HUDEP-2 (cell line): ENCODE measurements around the gene MAPK12.

ENCODE experiments used
- DNase-seq, 76 experiments: peaks; one replicate each; lab custom pipeline; 2025; ENCODE audit not compliant: unreplicated experiment in 76 of 76; lab: John Stamatoyannopoulos, UW

Gene MAPK12

DNA sequence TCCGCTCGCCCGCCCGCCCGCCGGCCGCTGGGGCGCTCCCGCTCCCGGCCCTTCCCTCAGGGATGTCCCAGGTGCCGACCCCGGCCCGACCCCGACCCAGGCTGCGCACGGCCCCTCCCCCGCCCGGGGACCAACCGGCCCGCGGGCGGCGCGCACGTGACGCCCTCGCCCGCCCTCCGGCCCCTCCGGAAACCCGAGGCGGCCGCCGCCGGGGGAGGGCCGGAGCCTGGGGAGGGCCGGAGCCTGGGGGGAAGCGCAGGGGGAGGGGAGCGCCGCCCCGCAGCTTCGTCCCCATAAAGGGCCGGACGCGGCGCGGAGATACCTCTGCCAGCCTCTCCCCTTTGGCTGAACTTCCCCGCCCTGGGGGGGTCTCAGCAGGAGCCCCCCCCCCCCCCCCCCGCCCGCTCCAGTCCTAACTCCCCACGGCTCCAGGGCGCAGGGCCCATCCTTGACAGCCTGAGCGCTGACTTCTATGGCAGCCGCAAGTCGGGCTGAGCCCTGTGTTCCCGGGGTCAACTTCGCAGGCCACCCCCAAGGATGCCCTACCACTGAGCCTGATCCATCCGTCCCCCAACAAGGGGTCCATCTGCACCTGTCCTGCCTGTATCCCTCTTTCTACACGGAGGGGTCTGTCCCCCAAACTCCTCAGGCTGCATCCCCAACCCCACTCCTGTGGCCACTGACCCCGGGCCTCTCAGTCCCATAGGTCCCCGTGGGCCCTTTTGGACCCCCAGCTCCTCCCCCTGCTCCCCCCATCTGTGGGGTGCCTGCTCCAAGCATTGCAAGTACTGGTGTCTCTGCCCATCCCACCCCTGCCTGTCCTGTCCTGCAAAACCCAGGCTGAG, at the start of gene MAPK12:
Gene MAPK12 (minus strand): TSS at position 69 of the 845 bp plus-strand sequence. CDS start 174 bp downstream, outside the sequence.
- DNase-seq: peak in 1 of 76 experiments; percentile 23

DNA sequence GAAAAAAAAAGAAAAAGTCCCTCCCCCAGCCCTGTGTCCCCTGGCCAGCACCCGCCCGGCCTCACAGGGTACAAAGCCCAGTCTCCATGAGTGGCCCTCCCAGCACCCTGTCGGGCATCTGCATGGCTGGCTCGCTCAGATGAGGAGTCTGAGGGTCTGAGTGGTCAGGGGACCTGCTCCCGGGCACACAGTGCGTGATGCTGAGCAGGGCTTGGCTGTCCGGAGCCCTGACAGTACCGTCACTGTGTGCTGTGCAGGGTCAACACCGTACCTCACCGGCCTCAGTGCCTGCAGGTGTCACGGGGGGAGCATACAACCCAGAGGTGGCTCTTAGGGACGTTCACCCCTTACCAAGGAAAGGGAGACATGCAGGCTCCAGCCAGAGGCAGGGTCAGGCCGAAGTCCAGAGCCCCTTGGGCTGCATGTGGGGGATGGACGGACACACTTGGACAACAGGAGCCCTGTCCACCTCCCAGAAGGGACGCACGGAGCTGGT, 49.5 kb upstream of the MAPK12 start:
- no peak for DNase-seq

GRCh38 chr22:50310031-50310722, 48.7 kb upstream of the MAPK12 start:
- no peak for DNase-seq

DNA sequence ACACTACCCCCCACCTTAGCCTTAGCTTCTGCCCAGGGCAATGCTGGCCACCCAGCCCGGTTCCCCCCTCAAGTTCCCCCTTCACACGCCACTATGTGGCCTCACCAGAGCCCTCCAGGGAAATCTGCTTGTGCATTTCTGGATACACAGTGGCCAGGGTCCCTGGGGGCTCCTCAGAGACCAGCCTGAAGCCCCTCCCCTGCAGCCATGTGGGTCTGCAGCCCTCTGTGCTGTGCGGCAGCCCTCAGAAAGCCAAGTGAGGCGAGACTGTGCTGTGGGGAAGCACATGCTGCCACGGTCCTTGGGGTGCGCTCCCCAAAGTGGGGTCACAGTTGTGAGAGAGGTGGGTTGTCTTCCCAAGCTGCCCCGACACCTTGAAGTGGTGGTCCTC, 48.1 kb upstream of the MAPK12 start:
- DNase-seq: no peak

DNA sequence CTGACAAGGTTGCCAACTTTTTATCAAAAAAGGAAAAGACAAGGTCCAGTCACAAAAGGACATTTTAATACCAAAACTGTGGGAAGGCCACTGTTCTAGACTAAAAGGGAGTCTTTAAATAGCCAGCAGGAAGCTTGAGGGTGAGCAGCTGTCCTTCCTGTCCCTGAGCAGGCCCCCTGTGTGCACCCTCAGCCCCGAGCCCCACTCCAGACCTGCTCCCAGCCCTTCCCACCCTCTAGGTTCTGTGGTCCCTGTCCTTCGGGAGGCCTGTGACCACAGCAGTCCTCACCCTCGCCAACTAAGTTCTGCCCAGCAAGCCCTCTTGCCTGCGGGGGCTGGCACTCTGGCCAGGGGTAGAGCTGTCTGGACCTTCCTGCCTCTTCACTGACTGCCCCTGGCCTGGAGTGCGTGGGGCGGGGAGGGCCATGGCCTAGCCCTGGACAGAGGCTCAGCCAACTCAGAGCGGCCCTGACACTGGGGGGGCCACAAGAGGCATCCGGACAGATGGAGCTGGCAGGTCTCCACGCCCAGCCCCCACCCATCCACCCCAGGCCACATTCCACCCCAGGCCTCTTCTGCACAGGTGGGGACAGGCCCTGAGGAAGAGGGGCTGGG, 47.6 kb upstream of the MAPK12 start:
- DNase-seq: no peak

DNA sequence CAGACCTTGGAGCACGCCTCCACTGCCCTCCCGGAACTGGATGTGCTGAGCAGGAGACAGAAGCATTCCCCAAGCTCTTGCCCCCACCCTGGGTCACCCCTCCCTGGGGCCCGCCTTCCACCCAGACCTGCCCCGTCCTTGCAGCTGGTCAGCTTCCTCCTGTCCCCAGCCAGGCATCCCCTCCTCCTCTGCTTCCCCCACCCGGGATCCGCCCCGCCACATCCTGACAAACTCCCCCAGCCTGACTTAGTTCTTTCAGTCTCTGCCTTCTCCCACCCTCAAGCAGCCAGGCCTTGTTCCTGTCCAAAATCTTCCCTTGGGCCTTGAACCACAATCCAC, 47.1 kb upstream of the MAPK12 start:
- DNase-seq: peak in 6 of 76 experiments; percentile 10 to 30 (median 16)

- no peak for DNase-seq
Observed at GRCh38 chr22:50307890-50308596, 46.6 kb upstream of the MAPK12 start.

DNA sequence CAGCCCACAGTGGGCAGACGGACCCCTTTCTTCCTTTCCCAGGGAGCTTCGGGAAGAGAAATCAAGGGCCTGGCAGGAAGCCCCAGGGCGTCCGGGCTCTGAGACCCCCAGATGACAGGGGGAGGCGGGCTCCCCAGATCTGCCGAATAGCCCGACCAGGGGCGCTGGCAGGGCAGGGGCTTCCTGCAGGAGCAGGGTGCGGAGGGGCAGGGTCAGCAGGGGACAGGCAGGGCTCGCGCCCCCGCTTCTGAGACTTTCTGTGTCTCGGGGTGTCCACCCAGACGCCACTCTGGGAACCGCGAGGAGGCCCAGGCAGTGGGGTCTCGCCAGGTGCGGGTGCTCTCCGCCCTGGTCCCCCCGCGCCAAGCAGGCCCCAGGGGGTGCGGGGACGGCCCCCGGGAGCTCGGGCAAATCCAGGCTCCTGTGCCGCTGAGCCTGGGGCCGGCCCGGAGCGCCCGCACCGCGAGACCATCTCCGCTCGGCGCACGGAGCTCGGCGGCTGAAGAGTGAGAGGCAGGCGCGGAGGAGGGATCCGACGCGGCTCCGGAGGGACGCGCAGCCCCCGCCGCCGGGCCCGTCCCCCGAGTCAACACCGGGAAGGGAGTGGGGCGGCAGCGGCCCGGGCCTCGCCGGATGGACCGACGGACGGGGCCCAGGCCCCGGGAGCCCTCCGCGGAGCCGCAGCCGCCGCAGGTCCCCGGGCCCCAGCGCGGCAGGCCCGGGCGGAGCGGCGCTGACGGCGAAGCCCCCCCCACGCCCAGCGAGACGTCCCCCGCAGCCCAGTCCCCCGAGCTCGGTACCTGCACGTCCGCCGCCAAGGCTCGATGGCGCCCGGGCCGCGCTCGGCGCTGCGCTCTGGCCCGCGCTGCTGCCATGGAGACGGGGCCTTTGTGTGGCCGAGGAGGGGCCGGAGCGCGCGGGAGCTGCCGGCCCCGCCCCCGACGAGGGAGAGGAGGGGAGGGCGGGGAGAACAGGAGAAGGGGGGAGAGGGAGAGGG, 45.6 kb upstream of the MAPK12 start, which contains the start of gene PLXNB2:
Gene PLXNB2 (minus strand): TSS at position 894 of the 997 bp plus-strand sequence. CDS start 17,062 bp downstream, outside the sequence.
- peak in 56 of 76 experiments; percentile 5 to 77 (median 49) for DNase-seq

DNA sequence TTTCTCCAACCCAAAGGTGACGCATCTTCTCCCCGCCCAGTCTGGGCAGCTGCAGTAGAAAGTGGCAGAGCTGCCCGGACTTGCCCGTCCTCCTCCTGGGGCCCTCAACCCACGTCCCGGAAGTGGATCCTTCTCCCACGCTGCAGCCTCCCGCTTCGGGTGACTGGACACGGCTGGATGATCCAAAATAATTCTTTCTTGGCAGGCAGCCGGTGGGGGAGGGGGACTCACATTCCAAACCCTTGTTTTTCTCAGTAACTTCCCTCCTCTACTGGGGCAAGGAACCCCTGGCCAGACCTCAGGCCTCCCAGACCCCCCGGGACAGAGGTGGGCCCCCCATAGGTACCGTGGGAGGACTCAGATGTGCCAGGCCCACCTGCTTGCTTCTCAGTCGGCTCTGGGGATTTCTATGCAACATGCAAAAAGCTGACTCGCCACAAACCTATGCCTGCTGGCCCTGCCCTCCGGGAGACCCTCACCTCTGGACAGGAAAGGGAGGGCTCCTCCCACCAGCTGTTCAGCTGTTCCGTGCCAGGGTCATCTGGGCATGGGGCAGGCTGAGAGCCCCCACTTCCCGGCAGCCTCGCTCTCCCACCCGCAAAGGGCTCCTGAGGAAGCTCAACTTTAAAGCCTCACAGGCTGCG, 44.6 kb upstream of the MAPK12 start:
- peak in 64 of 76 experiments; percentile 3 to 86 (median 57) for DNase-seq

- peak in 5 of 76 experiments; percentile 37 to 58 (median 39) for DNase-seq
Observed at GRCh38 chr22:50305393-50305922, 44.0 kb upstream of the MAPK12 start.

DNA sequence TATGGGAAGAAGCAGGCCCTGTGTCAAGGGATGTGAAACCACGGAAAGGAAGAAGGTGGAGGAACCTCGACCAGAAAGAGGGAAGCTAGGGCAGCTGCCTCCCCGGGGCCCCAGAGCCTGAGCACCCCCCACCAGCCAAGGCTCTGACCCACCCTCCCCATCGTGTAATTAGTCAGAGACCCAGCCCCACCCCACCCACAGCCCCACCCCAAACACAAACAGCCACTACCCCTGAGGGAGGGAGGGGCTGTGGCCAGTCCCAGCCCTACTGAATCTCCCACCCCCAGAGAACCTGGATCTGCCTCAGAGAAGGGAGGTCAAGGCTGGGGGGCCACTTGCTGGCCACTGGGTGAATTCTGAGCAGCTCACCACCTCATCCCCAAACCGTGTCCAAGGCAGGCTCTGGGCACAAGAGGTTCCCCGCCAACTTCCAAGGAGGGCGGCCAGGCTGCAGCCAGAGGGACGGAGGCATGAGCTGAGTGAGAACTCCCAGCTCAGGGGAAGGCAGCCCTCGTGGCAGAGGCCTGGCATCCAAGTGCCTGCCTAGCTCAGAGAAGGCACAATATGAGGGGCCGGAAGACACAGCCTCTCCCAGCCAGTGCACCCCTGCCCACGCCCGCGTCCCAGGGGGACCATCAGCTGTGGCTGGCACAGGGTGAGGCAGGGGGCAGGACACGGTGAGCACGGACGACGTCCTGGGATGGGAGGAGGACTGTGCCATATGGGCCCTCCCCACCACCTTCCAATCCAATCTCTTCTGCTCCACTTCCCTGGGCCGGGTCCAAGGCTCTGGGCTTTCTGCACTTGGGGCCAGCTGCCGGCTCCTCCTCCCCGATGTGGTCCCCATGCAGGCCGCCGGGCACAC, 43.3 kb upstream of the MAPK12 start:
- DNase-seq: peak in 9 of 76 experiments; percentile 12 to 55 (median 27)

DNA sequence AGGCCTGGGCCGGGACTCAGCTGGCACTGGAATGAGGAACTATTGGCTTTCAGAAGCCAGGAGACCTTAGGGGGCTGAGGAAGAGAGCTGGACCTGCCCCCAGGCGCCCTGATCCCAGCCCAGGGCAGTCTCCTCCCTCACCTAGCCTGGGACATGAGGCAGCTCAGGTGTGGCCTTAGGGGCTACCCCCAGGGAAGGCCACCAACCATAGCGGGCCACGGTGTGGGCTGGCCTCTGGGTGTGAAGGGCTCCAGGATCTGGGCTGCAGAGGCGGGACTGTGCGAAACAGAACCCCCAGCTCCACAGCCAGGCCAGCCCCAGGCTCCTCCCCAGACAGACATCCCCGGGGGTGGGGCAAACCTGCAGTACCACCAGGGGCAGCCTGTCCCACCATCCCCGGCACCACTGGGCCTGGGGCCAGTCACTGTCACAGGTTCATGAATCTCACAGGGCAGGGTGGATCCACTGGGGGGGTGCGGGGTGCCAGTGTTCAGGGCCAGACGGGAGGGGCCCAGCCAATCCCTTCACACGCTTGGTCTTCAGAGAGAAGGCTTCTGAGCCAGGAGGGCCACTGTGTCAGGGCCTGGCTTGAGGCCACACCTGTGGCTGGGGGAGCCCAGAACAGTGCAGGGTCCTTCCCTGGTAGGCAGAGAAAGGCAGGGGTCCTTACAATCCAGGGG, 42.5 kb upstream of the MAPK12 start:
- DNase-seq: peak in 28 of 76 experiments; percentile 6 to 67 (median 27)

DNA sequence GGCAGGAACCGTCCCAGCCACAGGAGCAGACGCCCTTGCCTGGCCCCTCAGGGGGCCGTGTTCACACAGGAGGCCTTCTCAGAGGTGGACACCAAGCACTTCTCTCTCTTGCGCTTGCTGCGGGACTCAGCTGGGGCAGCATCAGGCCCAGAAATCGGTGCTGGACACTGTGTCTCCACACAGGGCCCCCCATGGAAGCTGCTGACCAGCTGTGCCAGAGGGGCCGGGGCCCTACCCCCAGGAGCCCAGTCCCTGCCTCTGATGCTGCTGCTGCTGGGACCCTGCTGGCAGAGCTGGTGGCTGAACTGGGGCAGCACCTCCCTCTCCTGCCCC, 42.0 kb upstream of the MAPK12 start:
- DNase-seq: peak in 2 of 76 experiments; percentile 18 to 19

- peak in 1 of 76 experiments; percentile 10 for DNase-seq
Observed at GRCh38 chr22:50302564-50302963, 41.1 kb upstream of the MAPK12 start.

DNA sequence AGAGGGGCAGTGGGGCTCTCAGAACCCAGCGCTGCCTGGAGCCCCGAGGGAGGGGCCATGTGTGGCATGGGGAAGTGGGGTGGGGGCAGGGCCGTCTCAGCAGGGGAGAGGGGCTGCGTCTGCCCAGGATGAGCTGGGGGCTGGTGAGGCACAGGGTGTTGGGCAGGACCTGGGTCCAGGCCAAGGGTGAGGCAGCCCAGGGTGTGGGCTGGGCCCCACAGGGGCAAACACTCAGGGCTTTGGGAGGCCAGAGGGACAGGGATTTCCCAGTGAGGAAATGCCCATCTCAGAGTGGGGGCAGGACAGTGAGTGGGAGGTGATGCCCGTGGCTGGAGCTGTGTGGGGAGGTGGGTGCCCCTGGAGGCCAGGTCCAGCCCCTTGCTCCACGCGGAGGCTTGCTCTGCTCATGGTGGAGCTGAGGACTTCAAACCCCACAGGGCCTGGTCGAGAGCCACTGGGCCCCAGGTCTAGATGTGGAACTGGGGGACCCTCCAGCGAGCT, 40.6 kb upstream of the MAPK12 start:
- DNase-seq: peak in 29 of 76 experiments; percentile 2 to 38 (median 17)

- DNase-seq: no peak
Observed at GRCh38 chr22:50301581-50301991, 40.1 kb upstream of the MAPK12 start.
